Ectodermal cell (in vitro differentiated cells): ENCODE measurements around the gene SLC26A11.
"Not testable (repeated sequence)": the region's sequence is repeated elsewhere in the genome, so short reads cannot be mapped to it uniquely, and the experiment has no call there.

Experiments used
- H3K27ac ChIP-seq: 2 replicates; pipeline ENCODE4 v1.7.0; 2013; ENCODE audit warnings: mild to moderate bottlenecking, low read depth, low read length; ENCODE audit not compliant: insufficient read depth, poor library complexity, severe bottlenecking
- H3K27me3 ChIP-seq: 2 replicates; pipeline ENCODE4 v1.7.0; 2013; ENCODE audit warnings: mild to moderate bottlenecking, low read length; ENCODE audit not compliant: insufficient read depth, control insufficient read depth, poor library complexity, severe bottlenecking
- H3K36me3 ChIP-seq: one replicate; pipeline ENCODE4 v1.7.0; 2013; ENCODE audit warnings: low read length; ENCODE audit not compliant: control insufficient read depth, insufficient read depth
- H3K4me1 ChIP-seq: one replicate; pipeline ENCODE4 v1.7.0; 2013; ENCODE audit warnings: low read length; ENCODE audit not compliant: control insufficient read depth, insufficient read depth
- H3K4me3 ChIP-seq: 2 replicates; pipeline ENCODE4 v1.7.0; 2013; ENCODE audit warnings: low read depth, low read length, control low read depth; ENCODE audit not compliant: insufficient read depth
- H3K9me3 ChIP-seq: 2 replicates; pipeline ENCODE4 v1.7.0; 2013; ENCODE audit warnings: mild to moderate bottlenecking, low read length, moderate library complexity; ENCODE audit not compliant: control insufficient read depth
- WGBS, 2 experiments: methylation state at CpG; one replicate each; pipeline ENCODE4 v1.1.7; 2013; ENCODE audit warnings: missing lambda C conversion rate in 2 of 2; 5-methylcytosine and 5-hydroxymethylcytosine counted together

The SLC26A11 gene

GRCh38 chr17:80269405-80269807, 49.2 kb downstream of the SLC26A11 start:
- Histone ChIP-seq H3K4me3 (no peak overlapping the region), H3K27me3 (no peaks in the 10 kb centered on the region), H3K36me3 (no peaks in the 10 kb centered on the region), H3K27ac (no peak overlapping the region), H3K4me1 (peaks cover 5% of the 10 kb centered on the region), H3K9me3 (no peaks in the 10 kb centered on the region)
- 88% methylated on average over 2 of the region's 2 CpGs for WGBS, 2 experiments

GRCh38 chr17:80270104-80270503, 49.9 kb downstream of the SLC26A11 start:
- Histone ChIP-seq H3K27ac (no peak overlapping the region), H3K36me3 (no peaks in the 10 kb centered on the region), H3K9me3 (no peaks in the 10 kb centered on the region), H3K4me1 (peaks cover 5% of the 10 kb centered on the region), H3K4me3 (no peak overlapping the region), H3K27me3 (no peaks in the 10 kb centered on the region)
- 48 to 49% methylated on average over 10 of the region's 10 CpGs for WGBS, 2 experiments

GRCh38 chr17:80270836-80271235, 50.6 kb downstream of the SLC26A11 start:
- H3K4me1 ChIP-seq = peaks cover 5% of the 10 kb centered on the region
- 56 to 59% methylated on average over 4 of the region's 4 CpGs for WGBS, 2 experiments
- no peak overlapping the region for H3K4me3 ChIP-seq
- H3K27me3 ChIP-seq = no peaks in the 10 kb centered on the region
- H3K9me3 ChIP-seq = no peaks in the 10 kb centered on the region
- H3K36me3 ChIP-seq = no peaks in the 10 kb centered on the region
- H3K27ac ChIP-seq = no peak overlapping the region

GRCh38 chr17:80272366-80272765, 52.1 kb downstream of the SLC26A11 start:
- Histone ChIP-seq H3K4me3 (no peak overlapping the region), H3K36me3 (no peaks in the 10 kb centered on the region), H3K9me3 (no peaks in the 10 kb centered on the region), H3K27me3 (no peaks in the 10 kb centered on the region), H3K4me1 (peaks cover 5% of the 10 kb centered on the region), H3K27ac (no peak overlapping the region)
- whole genome bisulfite sequencing, 2 experiments = 96% methylated on average over 10 of the region's 10 CpGs

GRCh38 chr17:80274331-80274730, 54.1 kb downstream of the SLC26A11 start:
- H3K4me3 ChIP-seq = no peak overlapping the region
- H3K27ac ChIP-seq = no peak overlapping the region
- H3K9me3 ChIP-seq = no peaks in the 10 kb centered on the region
- no peaks in the 10 kb centered on the region for H3K27me3 ChIP-seq
- WGBS, 2 experiments = 92 to 95% methylated on average over 8 to 9 of the region's 9 CpGs
- peaks cover 5% of the 10 kb centered on the region for H3K4me1 ChIP-seq
- H3K36me3 ChIP-seq = no peaks in the 10 kb centered on the region

- Histone ChIP-seq H3K4me1 (peaks cover 5% of the 10 kb centered on the region), H3K27ac (peak overlapping the region; percentile 26), H3K9me3 (no peaks in the 10 kb centered on the region), H3K36me3 (no peaks in the 10 kb centered on the region), H3K4me3 (no peak overlapping the region), H3K27me3 (no peaks in the 10 kb centered on the region)
- WGBS, 2 experiments = 96% methylated on average over 4 of the region's 4 CpGs
Observed at GRCh38 chr17:80274871-80275449, 54.7 kb downstream of the SLC26A11 start.

- H3K4me1 ChIP-seq, H3K27me3 ChIP-seq, H3K27ac ChIP-seq, H3K36me3 ChIP-seq, H3K4me3 ChIP-seq, H3K9me3 ChIP-seq: not testable (repeated sequence)
- whole genome bisulfite sequencing, 2 experiments = 93 to 99% methylated on average over 7 to 8 of the region's 8 CpGs
Observed at GRCh38 chr17:80275857-80276256, 55.6 kb downstream of the SLC26A11 start.

- H3K36me3 ChIP-seq = no peaks in the 10 kb centered on the region
- H3K27ac ChIP-seq = no peak overlapping the region
- H3K27me3 ChIP-seq = no peaks in the 10 kb centered on the region
- H3K4me1 ChIP-seq = no peaks in the 10 kb centered on the region
- no peaks in the 10 kb centered on the region for H3K9me3 ChIP-seq
- no peak overlapping the region for H3K4me3 ChIP-seq
- 93 to 94% methylated on average over 34 of the region's 34 CpGs for WGBS, 2 experiments
Observed at GRCh38 chr17:80277751-80278671, 57.8 kb downstream of the SLC26A11 start.

- Histone ChIP-seq H3K4me1 (no peaks in the 10 kb centered on the region), H3K9me3 (no peaks in the 10 kb centered on the region), H3K27ac (no peak overlapping the region), H3K27me3 (no peaks in the 10 kb centered on the region), H3K36me3 (no peaks in the 10 kb centered on the region), H3K4me3 (no peak overlapping the region)
- WGBS, 2 experiments = 92 to 94% methylated on average over 14 of the region's 14 CpGs
Observed at GRCh38 chr17:80279895-80280294, 59.7 kb downstream of the SLC26A11 start.

GRCh38 chr17:80281516-80281915, 61.3 kb downstream of the SLC26A11 start:
- 88 to 91% methylated on average over 10 of the region's 10 CpGs for WGBS, 2 experiments
- Histone ChIP-seq H3K4me1 (no peaks in the 10 kb centered on the region), H3K27me3 (no peaks in the 10 kb centered on the region), H3K36me3 (no peaks in the 10 kb centered on the region), H3K4me3 (no peak overlapping the region), H3K9me3 (no peaks in the 10 kb centered on the region), H3K27ac (no peak overlapping the region)
